HG03060 (cell line): ENCODE results near the gene PLXNB3.
"Not testable (repeated sequence)": the region's sequence is repeated elsewhere in the genome, so short reads cannot be mapped to it uniquely, and the experiment has no call there.

ENCODE experiments used
- ATAC-seq: cut with Tn5 transposase; IDR thresholded peaks from one replicate; pipeline ENCODE4 v1.9.1; 2021; ENCODE audit warnings: low read depth, moderate number of reproducible peaks; ENCODE audit not compliant: unreplicated experiment

PLXNB3 gene

DNA sequence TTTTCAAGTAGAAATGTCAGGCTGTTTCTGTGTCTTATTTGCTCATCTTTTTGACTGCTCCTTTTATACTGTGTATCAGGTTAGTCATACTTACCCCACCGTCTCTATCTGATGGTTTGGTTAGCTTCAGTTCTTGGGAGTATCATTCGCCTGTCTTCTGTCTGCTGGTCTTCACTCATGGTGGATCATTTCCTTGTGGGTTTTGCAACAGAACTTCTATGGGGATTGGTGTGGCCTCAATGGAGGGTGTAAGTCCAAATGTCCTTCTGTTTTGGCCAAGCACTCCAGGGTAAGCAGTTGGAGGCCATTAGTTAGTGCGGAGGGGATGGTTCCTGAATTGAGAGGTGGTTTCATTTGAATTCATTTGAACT, 32.2 kb upstream of the PLXNB3 start:
- no peak for ATAC-seq

DNA sequence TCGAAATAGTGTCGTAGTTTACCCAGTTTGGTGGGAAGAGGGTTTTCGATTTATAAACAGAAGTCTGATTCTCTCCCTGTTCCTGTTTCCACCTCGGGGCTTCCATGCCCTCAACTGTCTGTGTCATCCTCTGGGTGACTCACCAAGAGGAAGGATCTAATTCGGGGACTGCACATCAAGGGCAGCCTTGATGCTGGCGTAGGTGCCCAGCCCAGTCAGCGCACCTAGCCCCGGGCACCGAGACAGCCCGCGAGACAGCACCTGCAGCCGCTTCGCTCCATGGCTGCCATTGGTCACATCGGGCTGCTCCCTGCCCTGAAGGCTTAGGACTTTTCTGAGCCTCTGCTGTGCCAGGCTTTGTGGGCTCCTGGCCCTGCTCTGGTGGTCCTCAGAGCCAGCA, 31.6 kb upstream of the PLXNB3 start:
- ATAC-seq = no peak

DNA sequence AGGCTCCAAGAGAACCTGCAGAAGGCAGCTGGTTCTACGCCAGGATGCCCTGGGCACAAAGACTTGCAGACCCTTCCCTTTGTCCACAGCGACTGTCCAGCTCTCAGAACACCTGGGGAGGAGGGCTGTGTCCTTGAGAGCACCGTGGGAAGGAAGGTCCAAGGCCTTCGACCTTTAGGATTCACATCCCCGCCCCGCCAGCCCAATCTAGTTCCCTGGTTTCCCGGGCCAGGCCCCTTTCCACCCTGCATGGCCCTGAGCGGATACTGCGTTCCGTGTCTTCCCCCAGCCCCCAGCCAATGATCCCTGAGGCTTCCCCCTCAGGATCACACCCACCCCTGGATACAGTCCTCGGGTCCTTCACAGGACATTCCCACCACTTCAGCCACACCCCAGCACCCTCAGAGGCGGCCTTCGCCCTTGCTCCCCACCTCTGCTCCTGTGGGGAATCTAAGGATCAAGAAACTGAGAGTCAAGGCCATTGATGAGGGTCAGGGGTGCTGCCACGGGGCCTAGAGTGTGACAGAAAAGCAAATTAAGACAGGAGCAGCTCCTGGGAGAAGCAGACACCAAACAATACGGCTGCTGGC, 30.3 kb upstream of the PLXNB3 start:
- no peak for ATAC-seq

DNA sequence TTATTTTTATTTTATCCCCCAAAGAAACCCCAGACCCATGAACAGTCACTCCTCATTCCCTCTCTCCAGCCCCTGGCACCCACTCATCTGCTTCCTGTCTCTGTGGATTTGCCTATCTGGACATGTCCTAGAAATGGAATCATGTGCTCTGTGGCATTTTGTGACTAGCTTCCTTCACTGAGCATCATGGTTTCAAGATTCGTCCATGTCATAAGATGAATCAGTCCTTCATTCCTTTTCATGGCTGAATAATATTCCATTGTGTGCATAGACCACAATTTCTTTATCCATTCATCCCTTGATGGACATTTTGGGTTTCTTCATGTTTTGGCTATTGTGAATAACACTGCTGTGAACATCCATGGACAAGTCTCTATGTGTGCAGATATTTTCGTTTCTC, 29.2 kb upstream of the PLXNB3 start:
- no peak for ATAC-seq

DNA sequence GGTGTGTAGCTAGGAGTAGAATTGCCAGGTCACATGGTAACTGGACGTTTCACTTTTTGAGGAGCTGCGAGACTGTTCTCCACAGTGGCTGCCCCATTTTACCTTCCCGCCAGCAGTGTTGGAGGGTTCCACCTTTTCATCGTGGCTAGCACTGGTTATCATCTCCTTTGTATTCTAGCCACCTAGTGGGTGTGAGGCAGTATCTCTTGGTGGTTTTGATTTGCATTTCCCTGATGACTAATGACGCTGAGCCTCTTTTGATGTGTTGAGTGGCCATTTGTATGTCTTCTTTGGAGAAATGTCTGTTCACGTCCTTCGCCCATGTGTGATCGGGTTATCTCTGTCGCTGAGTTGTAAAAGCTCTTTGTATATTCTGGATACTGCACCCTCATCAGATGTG, 28.8 kb upstream of the PLXNB3 start:
- ATAC-seq = no peak

DNA sequence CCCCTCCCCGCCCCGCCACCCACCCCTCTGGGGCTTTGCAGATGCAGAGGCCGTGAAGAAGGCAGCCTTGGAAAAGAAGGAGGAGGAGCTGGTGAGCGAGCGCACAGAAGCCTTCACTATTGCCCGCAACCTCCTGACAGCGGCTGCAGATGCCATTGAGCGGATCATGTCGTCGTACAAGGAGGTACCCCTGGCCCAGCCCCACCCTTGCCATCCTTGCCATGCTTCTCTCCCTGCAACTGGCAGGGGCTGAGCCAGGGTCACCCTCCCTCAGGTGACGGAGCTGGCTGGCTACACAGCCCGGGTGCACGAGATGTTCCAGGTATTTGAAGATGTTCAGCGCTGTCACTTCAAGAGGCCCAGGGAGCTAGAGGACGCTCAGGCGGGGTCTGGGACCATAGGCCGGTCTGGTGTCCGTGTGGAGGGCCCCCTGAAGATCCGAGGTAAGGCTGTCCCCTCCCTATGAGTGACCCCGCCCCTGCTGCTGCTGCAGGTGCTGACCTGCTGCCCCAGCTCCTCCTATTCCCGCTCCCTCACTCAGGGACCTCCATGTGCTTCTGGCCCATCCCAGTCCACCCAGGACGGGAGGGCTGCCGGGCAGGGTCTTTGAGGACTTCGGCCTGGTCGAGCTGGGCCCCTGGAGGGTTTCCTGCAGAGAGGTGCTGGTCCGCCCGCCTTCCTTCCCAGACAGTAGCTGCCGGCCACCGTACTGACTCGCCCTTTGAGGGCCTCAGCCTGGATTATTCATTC, 27.8 kb upstream of the PLXNB3 start:
- no peak for ATAC-seq

DNA sequence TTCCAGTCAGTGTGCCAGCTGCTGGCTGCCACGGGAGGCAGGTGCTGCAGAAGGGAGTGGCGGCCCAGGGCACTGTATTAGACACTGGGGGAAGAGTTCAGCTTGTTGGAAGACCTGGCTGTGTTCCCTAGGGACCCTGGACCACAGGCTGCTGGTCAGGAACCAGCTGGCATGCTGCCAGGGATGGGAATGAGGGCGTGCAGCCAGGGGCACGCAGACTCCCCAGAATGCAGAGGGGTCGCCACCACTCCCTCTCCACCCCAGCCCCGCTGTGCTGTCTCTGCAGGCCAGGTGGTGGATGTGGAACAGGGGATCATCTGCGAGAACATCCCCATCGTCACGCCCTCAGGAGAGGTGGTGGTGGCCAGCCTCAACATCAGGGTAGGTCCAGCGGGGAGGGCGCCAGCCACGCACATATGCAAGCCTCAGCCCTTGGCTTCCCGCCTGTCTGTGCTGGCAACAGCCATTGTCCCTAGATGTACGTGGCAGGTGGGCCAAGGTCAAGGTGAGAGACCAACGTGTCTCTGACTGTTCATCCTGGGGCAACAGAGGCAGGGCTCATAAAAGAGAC, 27.1 kb upstream of the PLXNB3 start:
- no peak for ATAC-seq

DNA sequence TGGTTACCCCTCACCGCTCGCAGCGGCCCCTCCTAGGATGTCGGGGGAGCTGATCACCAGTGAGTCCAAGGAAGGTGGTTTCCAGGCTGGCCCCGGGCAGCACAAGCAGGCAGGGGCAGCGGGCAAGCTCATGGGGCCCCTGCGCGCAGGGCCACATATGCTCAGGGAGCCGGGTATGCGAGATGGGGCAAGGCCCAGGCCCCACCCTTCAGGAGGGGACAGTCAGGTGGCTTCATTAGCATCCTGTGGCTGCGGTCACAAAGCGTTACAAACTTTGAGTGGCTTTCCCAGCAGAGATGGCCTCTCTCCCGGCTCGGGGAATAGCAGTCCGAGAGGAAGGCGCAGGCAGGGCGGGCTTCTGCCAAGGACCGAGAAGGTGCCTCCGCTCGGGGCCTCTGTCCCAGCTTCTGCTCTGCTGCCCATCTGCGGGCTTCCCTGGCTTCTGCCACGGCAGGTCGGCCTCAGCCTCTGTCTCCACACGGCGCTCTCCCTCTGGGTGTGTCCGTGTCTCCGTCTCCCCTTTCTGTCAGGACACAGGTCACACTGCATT, 25.9 kb upstream of the PLXNB3 start:
- ATAC-seq = no peak

DNA sequence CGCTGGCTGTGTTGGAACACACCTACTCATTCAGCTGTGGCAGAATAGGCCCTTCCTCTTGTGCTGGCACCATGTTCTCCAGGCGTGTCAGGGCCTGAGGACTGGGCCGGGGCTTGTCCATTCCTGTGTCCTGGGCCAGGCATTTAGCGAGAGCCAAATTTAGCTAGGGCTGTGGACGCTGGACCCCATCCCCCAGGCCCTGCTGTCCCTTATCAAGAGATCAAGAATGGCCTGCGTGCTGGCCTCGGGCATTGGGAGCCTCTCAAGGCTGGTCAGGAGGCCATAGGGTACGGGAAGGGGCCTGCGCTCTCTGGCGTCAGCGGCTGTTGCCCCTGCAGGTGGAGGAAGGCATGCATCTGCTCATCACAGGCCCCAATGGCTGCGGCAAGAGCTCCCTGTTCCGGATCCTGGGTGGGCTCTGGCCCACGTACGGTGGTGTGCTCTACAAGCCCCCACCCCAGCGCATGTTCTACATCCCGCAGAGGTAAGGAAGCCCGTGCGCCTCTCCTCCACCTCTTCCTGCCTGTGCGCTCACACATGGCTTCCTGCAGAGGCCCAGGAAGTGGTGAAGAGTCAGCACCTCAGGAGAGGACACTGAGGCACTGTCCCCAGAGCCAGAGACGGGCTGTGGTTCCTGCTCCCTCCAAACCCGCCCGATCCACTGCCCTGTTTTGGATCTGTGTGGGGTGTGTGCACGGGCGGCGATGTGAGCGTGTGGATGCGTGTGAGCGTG, 24.1 kb upstream of the PLXNB3 start:
- ATAC-seq = no peak

DNA sequence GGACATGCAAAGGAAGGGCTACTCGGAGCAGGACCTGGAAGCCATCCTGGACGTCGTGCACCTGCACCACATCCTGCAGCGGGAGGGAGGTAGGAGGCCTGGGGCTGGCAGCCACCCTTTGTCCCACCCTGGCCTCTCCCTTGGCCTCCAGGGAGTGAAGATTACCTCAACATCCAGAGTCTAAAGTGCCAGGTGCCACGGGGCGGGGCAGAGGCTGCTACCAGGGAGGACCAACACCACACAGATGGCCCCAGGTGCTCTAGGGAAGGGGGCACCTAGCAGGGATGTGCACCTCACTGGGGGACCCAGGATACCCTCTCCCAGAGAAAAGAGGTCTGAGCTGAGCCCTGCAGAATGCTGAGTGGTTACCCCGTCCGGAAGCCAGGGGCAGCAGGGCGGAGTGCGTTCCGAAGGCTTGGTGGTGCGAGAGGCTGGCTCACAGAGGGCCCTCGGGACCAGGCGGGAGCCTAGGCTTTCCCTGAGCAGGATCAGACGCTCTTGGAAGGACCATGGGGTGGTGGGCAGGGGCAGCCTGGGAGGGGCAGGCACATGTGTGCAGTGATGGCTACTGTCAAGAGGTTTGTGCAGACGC, 23.3 kb upstream of the PLXNB3 start:
- ATAC-seq = no peak

DNA sequence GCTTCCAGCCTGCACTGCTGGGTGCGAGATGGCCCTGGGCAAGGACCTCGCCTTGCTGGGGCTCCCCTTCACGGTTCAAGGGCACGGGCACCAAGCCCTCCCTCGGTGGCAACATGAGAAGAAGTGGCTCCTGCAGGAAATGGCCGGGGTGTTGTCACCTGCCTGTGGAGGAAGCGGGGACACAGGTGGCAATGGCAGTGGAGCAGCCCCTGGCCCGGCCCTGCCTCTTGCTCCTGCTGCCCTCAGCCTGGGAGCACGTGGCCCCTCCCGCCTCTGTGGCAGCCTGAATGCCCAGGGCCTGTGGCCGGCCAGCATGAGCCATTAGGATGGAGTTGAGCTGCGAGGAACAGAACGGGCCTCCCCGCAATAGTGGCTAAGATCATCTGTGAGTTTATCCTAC, 22.6 kb upstream of the PLXNB3 start:
- no peak for ATAC-seq

DNA sequence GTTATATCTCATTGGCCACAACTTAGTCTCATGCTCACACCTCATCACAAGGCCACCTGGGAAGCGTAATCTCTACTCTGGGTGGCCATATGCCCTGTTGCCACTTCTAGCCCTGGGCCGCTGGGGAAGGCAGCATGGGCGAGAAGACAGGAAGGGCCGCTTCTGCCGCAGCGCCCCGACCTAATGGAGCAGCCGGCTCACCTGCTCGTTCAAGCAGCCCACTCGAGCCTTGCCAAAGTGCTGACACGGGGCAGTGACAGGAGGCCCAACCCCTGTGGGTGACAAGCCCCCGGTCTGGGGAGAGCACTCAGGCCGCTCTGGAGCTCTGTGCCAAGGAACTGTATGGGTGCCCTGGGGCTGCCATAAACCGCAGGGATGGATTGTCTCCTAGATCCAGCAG, 21.9 kb upstream of the PLXNB3 start:
- ATAC-seq = not testable (repeated sequence)

DNA sequence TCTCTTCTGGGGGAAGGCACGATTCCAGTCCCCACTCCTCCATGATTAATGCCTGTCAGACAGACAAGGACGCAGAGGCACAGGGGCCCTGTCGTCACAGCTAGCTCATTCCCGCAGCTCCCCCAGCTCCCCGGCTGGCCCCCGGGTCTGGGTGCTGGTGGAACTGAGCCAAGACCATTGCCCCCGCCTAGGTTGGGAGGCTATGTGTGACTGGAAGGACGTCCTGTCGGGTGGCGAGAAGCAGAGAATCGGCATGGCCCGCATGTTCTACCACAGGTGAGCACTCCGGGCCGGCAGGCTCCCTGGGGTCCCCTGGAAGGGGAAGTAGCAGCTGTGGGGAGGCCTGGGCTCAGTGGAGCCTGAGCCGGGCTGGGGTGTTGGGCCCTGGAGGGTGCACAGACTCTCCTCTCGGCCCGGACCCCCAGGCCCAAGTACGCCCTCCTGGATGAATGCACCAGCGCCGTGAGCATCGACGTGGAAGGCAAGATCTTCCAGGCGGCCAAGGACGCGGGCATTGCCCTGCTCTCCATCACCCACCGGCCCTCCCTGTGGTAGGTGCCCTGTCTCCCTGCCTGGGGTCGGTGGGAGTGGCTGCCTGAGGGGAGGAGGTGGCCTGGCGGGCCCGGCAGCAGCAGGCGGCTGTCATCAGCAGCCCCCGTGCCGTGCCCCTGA, 21.1 kb upstream of the PLXNB3 start:
- ATAC-seq = not testable (repeated sequence)

DNA sequence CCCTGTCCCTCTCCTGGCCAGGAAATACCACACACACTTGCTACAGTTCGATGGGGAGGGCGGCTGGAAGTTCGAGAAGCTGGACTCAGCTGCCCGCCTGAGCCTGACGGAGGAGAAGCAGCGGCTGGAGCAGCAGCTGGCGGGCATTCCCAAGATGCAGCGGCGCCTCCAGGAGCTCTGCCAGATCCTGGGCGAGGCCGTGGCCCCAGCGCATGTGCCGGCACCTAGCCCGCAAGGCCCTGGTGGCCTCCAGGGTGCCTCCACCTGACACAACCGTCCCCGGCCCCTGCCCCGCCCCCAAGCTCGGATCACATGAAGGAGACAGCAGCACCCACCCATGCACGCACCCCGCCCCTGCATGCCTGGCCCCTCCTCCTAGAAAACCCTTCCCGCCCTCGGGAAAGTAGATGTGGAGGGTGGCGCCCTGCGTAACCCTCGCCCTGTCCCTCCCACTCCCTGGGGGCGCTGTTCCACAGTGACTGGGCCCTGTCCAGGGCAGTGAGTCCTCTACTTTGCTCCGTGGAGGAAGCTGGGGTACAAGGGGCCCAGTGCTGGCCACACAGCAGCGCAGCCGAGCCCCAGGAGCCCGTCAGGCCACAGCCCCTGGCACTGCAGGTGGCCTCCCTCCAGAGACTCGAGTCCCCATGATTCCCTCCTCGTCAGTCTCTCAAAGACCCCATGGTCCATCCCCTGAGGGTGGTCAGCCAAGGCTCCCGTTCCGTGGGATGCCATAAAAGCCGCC, 20.4 kb upstream of the PLXNB3 start:
- not testable (repeated sequence) for ATAC-seq

DNA sequence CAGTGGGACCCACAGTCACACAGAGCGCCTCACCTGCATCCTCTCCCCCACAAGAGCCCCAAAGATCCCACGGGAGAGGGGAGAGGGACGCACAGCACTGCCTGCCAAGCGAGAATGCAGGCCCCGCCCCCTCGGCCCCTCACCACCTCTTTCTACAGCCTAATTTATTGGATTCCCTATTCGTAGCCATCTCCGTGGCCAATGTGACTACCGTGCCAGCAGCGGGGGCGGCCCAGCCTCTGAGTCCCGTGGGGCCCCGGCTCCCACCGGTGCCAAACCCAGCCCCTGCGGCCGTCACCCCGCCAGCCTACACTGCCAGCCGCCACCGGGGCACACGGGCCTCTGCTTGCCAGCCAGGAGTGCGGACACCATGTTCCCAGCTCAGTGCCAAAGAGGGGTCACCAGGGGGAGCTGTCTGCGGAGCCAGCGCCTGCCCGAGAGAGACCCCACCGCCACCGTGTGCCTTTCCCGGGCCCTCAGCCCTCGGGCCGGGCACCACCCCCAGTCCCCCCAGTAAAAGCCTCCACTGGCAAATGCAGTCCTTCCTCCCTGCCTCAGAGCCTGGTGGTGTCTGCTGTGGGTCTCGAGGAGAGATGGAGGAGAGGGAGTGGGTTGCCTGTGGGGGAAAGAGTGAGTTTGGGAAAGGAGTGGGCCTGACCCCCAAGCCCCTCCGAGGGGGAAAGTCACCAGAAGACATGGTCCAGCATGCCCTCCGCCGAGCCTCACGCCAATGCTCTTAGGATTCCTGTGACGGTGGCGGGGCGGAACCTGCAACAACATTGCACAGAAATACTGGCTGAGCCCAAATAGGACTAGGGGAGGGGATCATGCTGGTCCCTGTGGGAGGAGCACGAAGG, 19.6 kb upstream of the PLXNB3 start:
- no peak for ATAC-seq

DNA sequence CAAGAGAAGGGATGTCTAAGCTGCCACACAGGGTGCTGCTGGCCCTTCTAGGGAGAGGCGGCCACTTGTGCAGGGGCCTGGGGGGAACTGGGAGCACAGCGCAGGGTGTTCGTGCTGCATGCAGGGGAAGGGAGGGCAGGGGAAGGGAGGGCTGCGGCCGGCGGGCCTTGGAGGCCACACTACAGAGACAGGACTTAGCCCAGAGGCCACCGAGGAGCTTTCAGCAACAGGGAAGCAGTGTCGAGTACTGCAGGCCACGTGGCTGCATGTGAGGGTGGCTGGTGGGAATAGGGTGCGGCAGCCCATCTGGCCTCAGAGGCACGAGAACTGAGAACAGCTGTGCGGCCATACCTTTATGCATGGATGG, 19.0 kb upstream of the PLXNB3 start:
- ATAC-seq = not testable (repeated sequence)

DNA sequence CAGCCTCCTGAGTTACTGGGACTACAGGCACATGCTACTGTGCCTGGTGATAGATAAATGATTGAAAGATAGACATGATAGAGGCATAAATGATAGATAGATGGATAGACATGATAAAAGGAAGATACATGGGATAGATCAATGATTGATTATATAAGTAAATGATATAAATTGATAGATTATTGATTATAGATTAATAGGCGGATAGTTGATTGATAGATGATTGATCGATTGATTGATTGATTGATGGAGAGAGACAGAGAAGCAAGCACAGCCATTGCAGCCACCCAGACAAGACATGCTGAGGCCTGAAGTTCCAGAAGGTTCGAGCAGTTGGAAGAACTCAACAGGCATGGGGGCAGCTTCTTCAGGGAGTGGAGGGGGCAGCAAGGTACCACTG, 17.7 kb upstream of the PLXNB3 start:
- no peak for ATAC-seq

DNA sequence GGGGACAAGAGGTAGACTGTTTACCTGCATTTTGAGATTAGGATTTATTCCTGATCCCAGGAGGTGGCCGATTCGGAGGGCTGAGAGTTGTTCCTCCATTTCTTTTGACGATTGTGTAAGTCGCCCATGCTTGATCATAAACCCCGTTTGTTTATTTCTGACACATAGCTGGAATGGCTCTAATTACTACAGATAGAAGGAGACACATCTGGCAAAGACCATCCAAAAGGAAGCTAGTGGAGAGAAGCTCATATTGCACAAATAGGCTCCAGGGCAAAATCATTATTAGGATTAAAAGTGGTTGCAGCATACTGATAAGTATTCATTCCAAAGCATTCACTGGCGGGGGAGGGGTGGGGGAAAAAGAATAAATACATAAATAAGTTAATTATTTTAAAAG, 17.1 kb upstream of the PLXNB3 start:
- not testable (repeated sequence) for ATAC-seq

DNA sequence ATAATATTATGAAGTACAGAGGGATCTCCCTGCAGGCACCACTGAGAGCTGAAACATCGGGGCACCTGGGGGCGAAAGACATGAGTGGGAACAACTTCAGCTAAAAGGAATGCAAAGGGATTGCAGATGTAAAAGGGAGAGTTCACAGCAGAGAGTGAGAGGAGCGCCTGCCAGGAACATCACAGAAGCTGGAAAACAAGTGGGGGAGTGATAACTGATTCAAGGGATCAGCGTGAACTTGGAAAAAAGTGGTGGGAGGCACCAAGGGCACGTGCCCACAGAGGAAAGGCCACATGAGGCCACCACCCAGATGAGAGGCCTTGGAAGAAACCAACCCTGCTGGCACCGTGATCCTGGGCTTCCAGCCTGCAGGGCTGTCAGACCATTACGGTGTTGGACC, 15.0 kb upstream of the PLXNB3 start:
- not testable (repeated sequence) for ATAC-seq
